Common myeloid progenitor, CD34-positive (primary cell): ENCODE measurements around the gene DUSP1.

Source experiments
- CTCF ChIA-PET: fragments of 350-600 bp; sonication (Branson Sonifier 250); formaldehyde crosslinking; loops from one replicate; lab custom pipeline; 2021; ENCODE audit warnings: antibody characterized with exemption; lab: Charles Lee
- POLR2A ChIA-PET: fragments of 350-600 bp; sonication (Branson Sonifier 250); formaldehyde crosslinking; loops from one replicate; lab custom pipeline; 2021; ENCODE audit warnings: antibody characterized with exemption; lab: Charles Lee
- DNase-seq, 3 donors: peaks; one replicate each; pipeline versions ENCODE4 v3.0.0 to v3.0.0-alpha.2; 2013
- H3K27ac ChIP-seq, 2 experiments: 1 replicate in 1 of 2; 2 replicates in 1 of 2; pipeline ENCODE4 v1.7.0; 2013; ENCODE audit warnings: inconsistent platforms in 2 of 2, low read length in 2 of 2, mild to moderate bottlenecking in 2 of 2, low read depth in 1 of 2, moderate library complexity in 1 of 2; ENCODE audit not compliant: severe bottlenecking in 2 of 2, insufficient read depth in 1 of 2, poor library complexity in 1 of 2
- H3K27me3 ChIP-seq, 5 experiments: replicated peaks in 2 of 5; 1 replicate in 3 of 5; 2 replicates in 2 of 5; pipeline versions ENCODE4 v1.6.1 to v1.7.0; 2013; ENCODE audit warnings: low read length in 4 of 5, mild to moderate bottlenecking in 2 of 5, moderate library complexity in 2 of 5, inconsistent platforms in 1 of 5; ENCODE audit not compliant: insufficient read depth in 5 of 5, control insufficient read depth in 4 of 5
- H3K36me3 ChIP-seq, 4 experiments: 1 replicate in 2 of 4; 2 replicates in 2 of 4; pipeline versions ENCODE4 v1.6.1 to v1.7.0; 2013; ENCODE audit warnings: low read length in 3 of 4, control low read depth in 1 of 4, mild to moderate bottlenecking in 1 of 4; ENCODE audit not compliant: control insufficient read depth in 4 of 4, insufficient read depth in 4 of 4
- H3K4me1 ChIP-seq, 4 experiments: 1 replicate in 3 of 4; 2 replicates in 1 of 4; pipeline versions ENCODE4 v1.6.1 to v1.7.1; 2013; ENCODE audit warnings: low read length in 3 of 4, mild to moderate bottlenecking in 3 of 4, control low read depth in 1 of 4, inconsistent platforms in 1 of 4, moderate library complexity in 1 of 4; ENCODE audit not compliant: control insufficient read depth in 4 of 4, insufficient read depth in 4 of 4; ENCODE audit errors: control extremely low read depth in 1 of 4
- H3K4me3 ChIP-seq, 7 experiments: 1 replicate in 4 of 7; 2 replicates in 3 of 7; pipeline versions ENCODE4 v1.5.1 to v1.7.0; 2013; ENCODE audit warnings: mild to moderate bottlenecking in 7 of 7, low read length in 6 of 7, moderate library complexity in 6 of 7, inconsistent platforms in 2 of 7, low read depth in 2 of 7, control low read depth in 1 of 7; ENCODE audit not compliant: insufficient read depth in 4 of 7, control insufficient read depth in 1 of 7; ENCODE audit errors: extremely low read depth in 1 of 7
- H3K9me3 ChIP-seq, 5 experiments: 1 replicate in 4 of 5; 2 replicates in 1 of 5; pipeline versions ENCODE4 v1.6.1 to v1.7.1; 2013; ENCODE audit warnings: low read length in 4 of 5, mild to moderate bottlenecking in 2 of 5, inconsistent platforms in 1 of 5, low read depth in 1 of 5, moderate library complexity in 1 of 5; ENCODE audit not compliant: control insufficient read depth in 4 of 5, insufficient read depth in 2 of 5; ENCODE audit errors: control extremely low read depth in 1 of 5
- WGBS: methylation state at CpG from one replicate; pipeline ENCODE4 v1.1.5; 2013; ENCODE audit not compliant: insufficient coverage; 5-methylcytosine and 5-hydroxymethylcytosine counted together

The DUSP1 gene

DNA sequence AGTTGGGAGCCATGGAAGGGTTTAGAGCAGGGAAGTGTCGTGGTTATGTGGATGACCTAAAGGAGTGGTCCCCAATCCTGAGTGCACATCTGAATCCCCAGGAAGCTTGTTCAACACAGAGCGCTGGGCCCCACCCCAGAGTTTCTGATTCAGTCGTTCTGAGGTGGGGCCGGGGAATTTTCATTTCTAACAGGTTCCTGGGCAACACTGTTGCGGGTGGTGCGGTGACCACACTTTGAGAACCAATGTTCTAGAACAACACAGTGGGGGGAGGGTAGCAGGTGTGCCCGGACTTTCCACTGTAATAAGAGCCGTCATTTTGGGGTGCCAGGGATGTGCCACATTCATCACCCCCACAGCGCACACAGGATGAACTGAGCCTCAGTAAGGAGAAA lies 39.3 kb downstream of the DUSP1 start:
- WGBS, result 90% methylated on average over 9 of the region's 9 CpGs
- Histone ChIP-seq H3K9me3 (no peaks in the 10 kb centered on the region), H3K4me3 (no peak overlapping the region), H3K27ac (no peak overlapping the region), H3K27me3 (no peaks in the 10 kb centered on the region), H3K4me1 (no peaks in the 10 kb centered on the region), H3K36me3 (no peaks in the 10 kb centered on the region)
- DNase-seq, result no peak
- CTCF ChIA-PET, result no interaction called here
- POLR2A ChIA-PET, result interaction anchor here (0.8 kb wide), 1 partner anchor 8 kb away, joined by 3 read pairs; no protein-coding TSS in a partner anchor

- no peak overlapping the region for H3K27ac ChIP-seq
- WGBS, result 96% methylated on average over 14 of the region's 16 CpGs
These were observed 39.9 kb downstream of the DUSP1 start for GRCh38 chr5:172730981-172731679.

DNA sequence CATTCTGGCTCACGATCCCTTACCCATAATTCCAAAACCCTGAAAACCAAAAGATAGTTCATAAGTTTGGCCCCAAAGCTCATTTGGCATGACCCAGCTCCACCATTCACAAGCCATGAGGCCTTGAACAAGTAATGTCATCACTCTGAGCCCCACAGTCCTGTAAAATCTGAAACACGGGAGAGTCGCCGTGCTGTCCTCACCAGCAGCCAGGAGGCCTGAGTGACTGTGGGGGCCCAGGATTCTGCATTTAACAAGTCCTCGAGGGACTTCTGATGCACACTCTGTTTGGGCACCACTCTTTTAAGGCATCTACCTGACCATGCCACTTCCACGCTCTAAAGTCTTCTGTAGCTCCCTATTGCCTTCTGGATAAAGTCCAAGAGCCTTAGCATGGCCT lies 40.8 kb downstream of the DUSP1 start:
- 98% methylated on average over 6 of the region's 6 CpGs for WGBS
- no peaks in the 10 kb centered on the region for H3K9me3 ChIP-seq
- no peaks in the 10 kb centered on the region for H3K4me1 ChIP-seq
- ChIA-PET POLR2A (no interaction called here), CTCF (interaction anchor here (1.9 to 2.0 kb wide), 3 partner anchors 10 to 202 kb away, joined by 6 to 8 read pairs (median 6); no protein-coding TSS in a partner anchor)
- no peak overlapping the region for H3K4me3 ChIP-seq
- no peaks in the 10 kb centered on the region for H3K27me3 ChIP-seq
- DNase-seq, result no peak
- H3K36me3 ChIP-seq, result no peaks in the 10 kb centered on the region
- no peak overlapping the region for H3K27ac ChIP-seq

More at GRCh38 chr5:172730981-172731679, 39.9 kb downstream of the DUSP1 start:
- Histone ChIP-seq H3K4me1 (no peaks in the 10 kb centered on the region), H3K27me3 (no peaks in the 10 kb centered on the region), H3K36me3 (no peaks in the 10 kb centered on the region), H3K4me3 (no peak overlapping the region), H3K9me3 (no peaks in the 10 kb centered on the region)
- CTCF ChIA-PET, result no interaction called here
- POLR2A ChIA-PET, result no interaction called here
- DNase-seq, result no peak

- DNase-seq, result no peak
- ChIA-PET CTCF (interaction anchor here (1.9 to 2.0 kb wide), 3 partner anchors 9 to 203 kb away, joined by 6 to 8 read pairs (median 6); no protein-coding TSS in a partner anchor), POLR2A (no interaction called here)
- Histone ChIP-seq H3K27ac (no peak overlapping the region), H3K4me1 (no peaks in the 10 kb centered on the region), H3K4me3 (no peak overlapping the region), H3K36me3 (no peaks in the 10 kb centered on the region), H3K27me3 (no peaks in the 10 kb centered on the region), H3K9me3 (no peaks in the 10 kb centered on the region)
- whole genome bisulfite sequencing, result 100% methylated on average over 11 of the region's 13 CpGs
These were observed 41.4 kb downstream of the DUSP1 start for GRCh38 chr5:172729588-172729987.

- no peak for DNase-seq
- POLR2A ChIA-PET, result interaction anchor here (0.6 kb wide), 1 partner anchor 165 kb away, joined by 4 read pairs; no protein-coding TSS in a partner anchor
- Histone ChIP-seq H3K36me3 (no peaks in the 10 kb centered on the region), H3K27ac (no peak overlapping the region), H3K4me3 (no peak overlapping the region), H3K27me3 (no peaks in the 10 kb centered on the region), H3K9me3 (no peaks in the 10 kb centered on the region), H3K4me1 (no peaks in the 10 kb centered on the region)
- CTCF ChIA-PET, result interaction anchor here (1.1 to 2.5 kb wide), 9 partner anchors 8 to 204 kb away, joined by 3 to 10 read pairs (median 5); no protein-coding TSS in a partner anchor
- WGBS, result 92% methylated on average over 9 of the region's 10 CpGs
These were observed 42.3 kb downstream of the DUSP1 start for GRCh38 chr5:172728481-172729241.

- ChIA-PET CTCF (interaction anchor here (0.7 to 2.5 kb wide), 8 partner anchors 11 to 531 kb away, joined by 3 to 10 read pairs (median 3); no protein-coding TSS in a partner anchor), POLR2A (no interaction called here)
- peaks cover 0 to 1% (median 0%) of the 10 kb centered on the region in 5 experiments for H3K27me3 ChIP-seq
- no peak overlapping the region for H3K27ac ChIP-seq
- no peaks in the 10 kb centered on the region for H3K4me1 ChIP-seq
- no peaks in the 10 kb centered on the region for H3K9me3 ChIP-seq
- H3K36me3 ChIP-seq, result no peaks in the 10 kb centered on the region
- no peak overlapping the region for H3K4me3 ChIP-seq
- DNase-seq, result no peak
- WGBS, result 97% methylated on average over 6 of the region's 7 CpGs
These were observed 43.4 kb downstream of the DUSP1 start for GRCh38 chr5:172727551-172727950.
